Measurements from ENCODE around the gene KANK4. TPM values are rescaled to one million over a fixed set of nuclear protein-coding genes. Genes with fewer than 3 reads are reported as not detected.

Gene KANK4
- total RNA-seq, 2 experiments from 2014 or later: not detected

- CTCF ChIA-PET (ENCODE audit: unreplicated experiment): no interaction called here
- H3K9me2 ChIP-seq (ENCODE audit: insufficient read depth, low read length): no peaks in the 10 kb centered on the region
Observed at GRCh38 chr1:62355095-62355494, 35.9 kb upstream of the KANK4 start.

GRCh38 chr1:62353853-62354252 is 34.6 kb upstream of the KANK4 start:
- no peak for TF ChIP-seq CTCF (conservative IDR thresholded peaks at IDR 0.05; ENCODE audit: low read length)
- no peak for TF ChIP-seq EZH2phosphoT487 (IDR thresholded peaks at IDR 0.05; ENCODE audit: borderline replicate concordance, low read depth, low read length)
- Histone ChIP-seq H3K27ac (ENCODE audit: low read depth, low read length, poor library complexity, severe bottlenecking) (no peak overlapping the region), H3K4me3 (ENCODE audit: low read depth, low read length, poor library complexity, severe bottlenecking) (no peak overlapping the region), H3K9me2 (ENCODE audit: insufficient read depth, low read length) (no peaks in the 10 kb centered on the region), H3K36me3 (ENCODE audit: insufficient read depth, low read length) (no peaks in the 10 kb centered on the region), H4K20me1 (ENCODE audit: insufficient read depth, low read length) (no peaks in the 10 kb centered on the region), H3K79me2 (ENCODE audit: insufficient read depth, low read depth, low read length) (no peaks in the 10 kb centered on the region), H3K4me2 (ENCODE audit: low read length) (no peak overlapping the region), H2AFZ (ENCODE audit: low read length) (no peak overlapping the region), H3K4me1 (ENCODE audit: insufficient read depth, low read length, poor library complexity, severe bottlenecking) (no peaks in the 10 kb centered on the region), H3K9me3 (ENCODE audit: low read length) (no peaks in the 10 kb centered on the region)
- CTCF ChIA-PET (ENCODE audit: unreplicated experiment): no interaction called here
- no peak for DNase-seq (ENCODE audit: low spot score)
- intact Hi-C loops (cut with micrococcal nuclease; ENCODE audit: unreplicated experiment): no loop called here
- POLR2A ChIA-PET: interaction anchor here (0.7 kb wide), 1 partner anchor 26 kb away, joined by 4 read pairs; no protein-coding TSS in a partner anchor
- BruUV-seq (replicated peaks): no TSS peak

More at GRCh38 chr1:62355095-62355494, 35.9 kb upstream of the KANK4 start:
- H4K20me1 ChIP-seq (ENCODE audit: insufficient read depth, low read length): no peaks in the 10 kb centered on the region
- no TSS peak for BruUV-seq (replicated peaks)
- intact Hi-C loops (cut with micrococcal nuclease; ENCODE audit: unreplicated experiment): no loop called here
- POLR2A ChIA-PET: no interaction called here
- H3K4me1 ChIP-seq (ENCODE audit: insufficient read depth, low read length, poor library complexity, severe bottlenecking): no peaks in the 10 kb centered on the region
- no peak overlapping the region for H2AFZ ChIP-seq (ENCODE audit: low read length)
- no peaks in the 10 kb centered on the region for H3K36me3 ChIP-seq (ENCODE audit: insufficient read depth, low read length)
- no peak for DNase-seq (ENCODE audit: low spot score)
- H3K4me3 ChIP-seq (ENCODE audit: low read depth, low read length, poor library complexity, severe bottlenecking): no peak overlapping the region
- no peak for TF ChIP-seq EZH2phosphoT487 (IDR thresholded peaks at IDR 0.05; ENCODE audit: borderline replicate concordance, low read depth, low read length)
- TF ChIP-seq CTCF (conservative IDR thresholded peaks at IDR 0.05; ENCODE audit: low read length): no peak
- no peak overlapping the region for H3K27ac ChIP-seq (ENCODE audit: low read depth, low read length, poor library complexity, severe bottlenecking)
- no peaks in the 10 kb centered on the region for H3K9me3 ChIP-seq (ENCODE audit: low read length)
- H3K79me2 ChIP-seq (ENCODE audit: insufficient read depth, low read depth, low read length): no peaks in the 10 kb centered on the region
- no peak overlapping the region for H3K4me2 ChIP-seq (ENCODE audit: low read length)

GRCh38 chr1:62352387-62352786 is 33.2 kb upstream of the KANK4 start:
- no peaks in the 10 kb centered on the region for H3K36me3 ChIP-seq (ENCODE audit: insufficient read depth, low read length)
- H3K4me1 ChIP-seq (ENCODE audit: insufficient read depth, low read length, poor library complexity, severe bottlenecking): no peaks in the 10 kb centered on the region
- H3K9me2 ChIP-seq (ENCODE audit: insufficient read depth, low read length): no peaks in the 10 kb centered on the region
- H3K4me3 ChIP-seq (ENCODE audit: low read depth, low read length, poor library complexity, severe bottlenecking): no peak overlapping the region
- no peak for DNase-seq (ENCODE audit: low spot score)
- no peaks in the 10 kb centered on the region for H3K79me2 ChIP-seq (ENCODE audit: insufficient read depth, low read depth, low read length)
- CTCF ChIA-PET (ENCODE audit: unreplicated experiment): no interaction called here
- BruUV-seq (replicated peaks): no TSS peak
- intact Hi-C loops (cut with micrococcal nuclease; ENCODE audit: unreplicated experiment): no loop called here
- H2AFZ ChIP-seq (ENCODE audit: low read length): no peak overlapping the region
- TF ChIP-seq EZH2phosphoT487 (IDR thresholded peaks at IDR 0.05; ENCODE audit: borderline replicate concordance, low read depth, low read length): no peak
- no peak overlapping the region for H3K27ac ChIP-seq (ENCODE audit: low read depth, low read length, poor library complexity, severe bottlenecking)
- H3K4me2 ChIP-seq (ENCODE audit: low read length): no peak overlapping the region
- no peaks in the 10 kb centered on the region for H4K20me1 ChIP-seq (ENCODE audit: insufficient read depth, low read length)
- POLR2A ChIA-PET: interaction anchor here (0.6 kb wide), 1 partner anchor 535 kb away, joined by 3 read pairs; no protein-coding TSS in a partner anchor
- no peaks in the 10 kb centered on the region for H3K9me3 ChIP-seq (ENCODE audit: low read length)
